H1 (cell line): ENCODE data around the gene CLDN6. TPM values are rescaled to one million over a fixed set of nuclear protein-coding genes. Genes with fewer than 3 reads are reported as not detected.

Experiments used
- CTCF ChIA-PET: fragments of 300-600 bp; sonication (Branson Sonifier 250); formaldehyde crosslinking; loops from one replicate; lab custom pipeline; 2021; ENCODE audit not compliant: partially characterized antibody; lab: Charles Lee
- POLR2A ChIA-PET: fragments of 300-600 bp; sonication (Branson Sonifier 250); formaldehyde crosslinking; loops from one replicate; lab custom pipeline; 2021; ENCODE audit warnings: inconsistent platforms; ENCODE audit not compliant: partially characterized antibody; lab: Charles Lee
- DNase-seq, 2 experiments: peaks; one replicate each; pipeline versions ENCODE4 v3.0.0 to v3.0.0-alpha.2; 2010 to 2022; ENCODE audit warnings: low spot score in 2 of 2, low read depth in 1 of 2, mixed read lengths in 1 of 2
- FAIRE-seq: peaks from 2 replicates; lab custom pipeline; 2011; peaks lifted over from hg19 to GRCh38; lab: Jason Lieb, UNC
- H2AFZ ChIP-seq: 2 replicates; pipeline ENCODE4 v1.8.1; 2012; ENCODE audit warnings: low read length, inconsistent platforms
- H2AK5ac ChIP-seq: 2 replicates; pipeline ENCODE4 v1.6.1; 2013; ENCODE audit warnings: low read depth, low read length
- H2BK120ac ChIP-seq: replicated peaks from 2 replicates; pipeline ENCODE3; 2013; ENCODE audit warnings: low read depth, low read length, inconsistent platforms
- H2BK12ac ChIP-seq: 2 replicates; pipeline ENCODE4 v1.6.1; 2013; ENCODE audit warnings: low read depth, low read length
- H2BK15ac ChIP-seq: 2 replicates; pipeline ENCODE4 v1.6.1; 2013; ENCODE audit warnings: low read length
- H2BK20ac ChIP-seq: 2 replicates; pipeline ENCODE4 v1.6.1; 2013; ENCODE audit warnings: low read length
- H2BK5ac ChIP-seq: 2 replicates; pipeline ENCODE4 v1.6.1; 2013; ENCODE audit warnings: low read depth, low read length
- H3K14ac ChIP-seq: 2 replicates; pipeline ENCODE4 v1.6.1; 2013; ENCODE audit warnings: inconsistent platforms; ENCODE audit not compliant: insufficient read length
- H3K18ac ChIP-seq: 2 replicates; pipeline ENCODE4 v1.6.1; 2013; ENCODE audit warnings: low read length; ENCODE audit errors: extremely low read depth
- H3K23ac ChIP-seq: 2 replicates; pipeline ENCODE4 v1.6.1; 2013; ENCODE audit warnings: inconsistent platforms; ENCODE audit not compliant: insufficient read length
- H3K23me2 ChIP-seq: 2 replicates; pipeline ENCODE4 v1.6.1; 2013; ENCODE audit warnings: low read depth, low read length
- H3K27ac ChIP-seq: 2 replicates; pipeline ENCODE4 v1.6.1; 2011; ENCODE audit warnings: low read depth, low read length, inconsistent platforms
- H3K27me3 ChIP-seq, 4 experiments: replicated peaks in 1 of 4; 1 replicate in 1 of 4; 2 replicates in 3 of 4; pipeline versions ENCODE4 v1.6.1 to v1.8.1; 2011 to 2013; ENCODE audit warnings: low read length in 3 of 4, mild to moderate bottlenecking in 3 of 4, inconsistent platforms in 2 of 4, mixed read lengths in 2 of 4, moderate library complexity in 1 of 4; ENCODE audit not compliant: control insufficient read depth in 3 of 4, insufficient read depth in 3 of 4; ENCODE audit errors: extremely low read depth in 1 of 4
- H3K36me3 ChIP-seq, 4 experiments: 2 replicates each; pipeline versions ENCODE4 v1.6.1 to v1.8.1; 2011 to 2013; ENCODE audit warnings: mild to moderate bottlenecking in 4 of 4, low read length in 3 of 4, moderate library complexity in 2 of 4, control low read depth in 1 of 4, inconsistent platforms in 1 of 4; ENCODE audit not compliant: insufficient read depth in 4 of 4, control insufficient read depth in 2 of 4
- H3K4ac ChIP-seq: replicated peaks from 2 replicates; pipeline ENCODE3; 2013; ENCODE audit warnings: low read length, low read depth, mixed read lengths, inconsistent platforms; ENCODE audit not compliant: insufficient read length
- H3K4me1 ChIP-seq, 4 experiments: replicated peaks in 1 of 4; 1 replicate in 1 of 4; 2 replicates in 3 of 4; pipeline versions ENCODE4 v1.6.1 to v1.8.1; 2011 to 2013; ENCODE audit warnings: low read length in 3 of 4, inconsistent platforms in 2 of 4, mixed read lengths in 1 of 4; ENCODE audit not compliant: insufficient read depth in 4 of 4, control insufficient read depth in 3 of 4
- H3K4me2 ChIP-seq, 2 experiments: 2 replicates each; pipeline versions ENCODE4 v1.6.1 to v1.8.1; 2011 to 2013; ENCODE audit warnings: low read depth in 2 of 2, low read length in 2 of 2, control low read depth in 1 of 2, inconsistent platforms in 1 of 2, mild to moderate bottlenecking in 1 of 2; ENCODE audit not compliant: insufficient read depth in 1 of 2
- H3K4me3 ChIP-seq, 4 experiments: fragments of 200-600, 300-600 bp in 1 of 4; sonication (generic), shearing (Covaris generic), sonication (Bioruptor Twin) in 1 of 4; 2 replicates each; pipeline versions ENCODE4 v1.5.1 to v1.8.1; 2011 to 2016; ENCODE audit warnings: low read length in 4 of 4, low read depth in 3 of 4, control low read depth in 2 of 4, inconsistent platforms in 2 of 4, mild to moderate bottlenecking in 2 of 4, mixed read lengths in 1 of 4, moderate library complexity in 1 of 4; ENCODE audit not compliant: insufficient read depth in 2 of 4; ENCODE audit errors: extremely low read depth in 1 of 4
- H3K56ac ChIP-seq: replicated peaks from 2 replicates; pipeline ENCODE3; 2013; ENCODE audit warnings: low read depth, mild to moderate bottlenecking, mixed read lengths, low read length, inconsistent platforms; ENCODE audit not compliant: insufficient read length
- H3K79me1 ChIP-seq: 2 replicates; pipeline ENCODE4 v1.6.1; 2013; ENCODE audit warnings: low read depth, low read length, control low read depth
- H3K79me2 ChIP-seq, 2 experiments: 2 replicates each; pipeline versions ENCODE4 v1.6.1 to v1.8.1; 2012 to 2013; ENCODE audit warnings: low read length in 2 of 2, mild to moderate bottlenecking in 2 of 2, inconsistent platforms in 1 of 2; ENCODE audit not compliant: insufficient read depth in 2 of 2, control insufficient read depth in 1 of 2
- H3K9ac ChIP-seq, 4 experiments: replicated peaks in 1 of 4; 1 replicate in 1 of 4; 2 replicates in 3 of 4; pipeline versions ENCODE4 v1.6.1 to v1.8.1; 2011 to 2013; ENCODE audit warnings: low read depth in 3 of 4, low read length in 3 of 4, control low read depth in 2 of 4, mild to moderate bottlenecking in 2 of 4, moderate library complexity in 2 of 4, inconsistent platforms in 1 of 4; ENCODE audit errors: extremely low read depth in 1 of 4
- H3K9me3 ChIP-seq, 2 experiments: 2 replicates each; pipeline versions ENCODE4 v1.6.1 to v1.8.1; 2012 to 2013; ENCODE audit warnings: mild to moderate bottlenecking in 2 of 2, moderate library complexity in 2 of 2, control low read depth in 1 of 2, inconsistent platforms in 1 of 2, low read depth in 1 of 2, low read length in 1 of 2, mixed read lengths in 1 of 2; ENCODE audit not compliant: insufficient read depth in 2 of 2
- H4K20me1 ChIP-seq, 2 experiments: replicated peaks in 1 of 2; 2 replicates each; pipeline versions ENCODE3 to v1.8.1; 2011 to 2013; ENCODE audit warnings: inconsistent platforms in 2 of 2, low read length in 2 of 2, mild to moderate bottlenecking in 1 of 2; ENCODE audit not compliant: insufficient read depth in 2 of 2, control insufficient read depth in 1 of 2
- H4K5ac ChIP-seq: 2 replicates; pipeline ENCODE4 v1.6.1; 2013; ENCODE audit warnings: low read length, low read depth, mixed read lengths, inconsistent platforms; ENCODE audit not compliant: insufficient read length
- H4K8ac ChIP-seq: 2 replicates; pipeline ENCODE4 v1.8.0; 2013; ENCODE audit warnings: mild to moderate bottlenecking, moderate library complexity, low read length, inconsistent platforms; ENCODE audit not compliant: insufficient read depth; ENCODE audit errors: extremely low read depth
- H4K91ac ChIP-seq: replicated peaks from 2 replicates; pipeline ENCODE3; 2013; ENCODE audit warnings: low read length, mixed read lengths, inconsistent platforms; ENCODE audit not compliant: insufficient read length
- ASH2L ChIP-seq: fragments of 200-600, 300-600 bp; sonication (generic); IDR thresholded peaks from one replicate; pipeline ENCODE4 v1.7.1; 2017; ENCODE audit warnings: low read length
- ATF3 ChIP-seq: IDR thresholded peaks from 2 replicates; pipeline ENCODE4 v1.6.1; 2011; ENCODE audit warnings: low read depth, mild to moderate bottlenecking, low read length; ENCODE audit not compliant: insufficient read depth
- BACH1 ChIP-seq: IDR thresholded peaks from 2 replicates; pipeline ENCODE4 v1.6.1; 2012; ENCODE audit warnings: low read length, improper control_type of control experiment
- CBX8 ChIP-seq: fragments of 300-800, 300-1000 bp; sonication (generic); IDR thresholded peaks from 2 replicates; pipeline ENCODE4 v1.7.1; 2016; ENCODE audit warnings: low read depth, low read length, borderline replicate concordance
- CEBPB ChIP-seq: IDR thresholded peaks from 2 replicates; pipeline ENCODE4 v1.6.1; 2012; ENCODE audit warnings: low read depth, low read length
- CREB1 ChIP-seq: IDR thresholded peaks from 2 replicates; pipeline ENCODE4 v1.6.1; 2012; ENCODE audit warnings: inconsistent platforms
- MAX ChIP-seq: IDR thresholded peaks from 2 replicates; pipeline ENCODE4 v1.6.1; 2012; ENCODE audit warnings: inconsistent platforms
- SIN3A ChIP-seq, 2 experiments: IDR thresholded peaks in 1 of 2; conservative IDR thresholded peaks in 1 of 2; 2 replicates each; pipeline ENCODE4 v1.6.1; 2011 to 2012; ENCODE audit warnings: low read length in 2 of 2, improper control_type of control experiment in 1 of 2, low read depth in 1 of 2, mild to moderate bottlenecking in 1 of 2
- SP2 ChIP-seq: IDR thresholded peaks from 2 replicates; pipeline ENCODE4 v1.6.1; 2012; ENCODE audit warnings: mild to moderate bottlenecking, low read length, inconsistent platforms
- TAF1 ChIP-seq: IDR thresholded peaks from 2 replicates; pipeline ENCODE4 v1.6.1; 2011; ENCODE audit warnings: mild to moderate bottlenecking, low read depth, low read length
- TBP ChIP-seq: IDR thresholded peaks from 2 replicates; pipeline ENCODE4 v1.6.1; 2011; ENCODE audit warnings: low read depth, low read length, improper control_type of control experiment
- TEAD4 ChIP-seq: IDR thresholded peaks from 2 replicates; pipeline ENCODE4 v1.6.1; 2012; ENCODE audit warnings: low read depth, low read length, inconsistent platforms, mixed read lengths
- WGBS, 2 experiments: shearing (Covaris generic) in 1 of 2; methylation state at CpG; one replicate each; pipeline versions ENCODE4 v1.1.6 to v1.1.7; 2013 to 2015; ENCODE audit warnings: low lambda C conversion rate in 2 of 2, mixed read lengths in 2 of 2, inconsistent platforms in 1 of 2, low coverage in 1 of 2, missing lambda C conversion rate in 1 of 2; ENCODE audit not compliant: insufficient replicate concordance in 2 of 2, insufficient coverage in 1 of 2, insufficient read length in 1 of 2; ENCODE audit errors: extremely low coverage in 1 of 2, missing lambda C conversion rate in 1 of 2; 5-methylcytosine and 5-hydroxymethylcytosine counted together
- polyA plus RNA-seq, 7 experiments: library from polyadenylated mRNA; depleted of rRNA in 3 of 7; stranded (reverse) in 5 of 7; unstranded in 2 of 7; fragments of >200 nt in 5 of 7; fragments of 200-250 nt in 2 of 7; gene quantifications; 1 replicate in 5 of 7; 2 replicates in 1 of 7; 4 replicates in 1 of 7; pipeline versions ENCODE4 v1.2.1 to v1.2.3, GENCODE V29; 2011 to 2013; ENCODE audit warnings: missing spikeins in 2 of 7, mixed read lengths in 2 of 7
- total RNA-seq: library from RNA; stranded (reverse); fragmentation: NEBNext Ultra II Directional; extraction: Animal tissue kit (Norgen Biotek cat#: 25700); gene quantifications from 2 replicates; pipeline ENCODE4 v1.2.1, GENCODE V29; 2021

The CLDN6 gene
- total and polyA plus RNA-seq, 2 of the 8 experiments (the other 6 are each of a cell fraction or from before 2014, with no cell fraction given), result 747 to 1,115 TPM

GRCh38 chr16:3022208-3022683, 4.3 kb upstream of the CLDN6 start:
- Histone ChIP-seq H2BK15ac (peak overlapping the region; percentile 31; the same call in 1 of the 2 replicates), H2AK5ac (peak overlapping the region; percentile 94; the same call in 1 of the 2 replicates), H3K9me3 (no peaks in the 10 kb centered on the region), H3K56ac (no peak overlapping the region), H3K4me2 (peak overlapping the region; percentile 83 to 88), H3K4me3 (peak overlapping the region; percentile 74 to 97 (median 94)), H2BK120ac (no peak overlapping the region), H2BK20ac (0 out of 2 replicates have a peak overlapping the region, but pooled peaks have one; percentile 61), H4K91ac (peak overlapping the region; percentile 12), H3K9ac (peak overlapping the region in 3 of 4 experiments; percentile 13 to 89 (median 45); a peak in 5 of 7 replicates), H3K14ac (no peak overlapping the region), H3K23me2 (peaks cover 20% of the 10 kb centered on the region; the same call in 1 of the 2 replicates), H3K4ac (no peak overlapping the region), H3K36me3 (peaks cover 0 to 18% (median 10%) of the 10 kb centered on the region in 4 experiments; a peak in 7 of 8 replicates), H3K79me2 (peaks cover 3 to 8% of the 10 kb centered on the region in 2 experiments), H4K5ac (no peak overlapping the region), H2BK12ac (peak overlapping the region; percentile 96), H3K27ac (peak overlapping the region; percentile 94), H4K8ac (peak overlapping the region; percentile 71), H2BK5ac (peak overlapping the region; percentile 97), H3K79me1 (no peaks in the 10 kb centered on the region), H3K18ac (peak overlapping the region; percentile 85), H3K4me1 (peaks cover 0 to 20% (median 18%) of the 10 kb centered on the region in 4 experiments; a peak in 6 of 7 replicates), H3K23ac (no peak overlapping the region), H4K20me1 (peaks cover 5 to 22% of the 10 kb centered on the region in 2 experiments), H3K27me3 (no peaks in the 10 kb centered on the region), H2AFZ (no peak overlapping the region)
- FAIRE-seq (no peak), DNase-seq (peak in 1 of 2 experiments; percentile 79)
- WGBS, 2 experiments, result 10% methylated on average over 8 of the region's 8 CpGs; no CpG with 5 or more reads in 1 of the 2 experiments
- ChIA-PET POLR2A (interaction anchor here (0.8 to 35.7 kb wide), 15 partner anchors 5 to 142 kb away, joined by 3 to 1808 read pairs (median 11); partner anchors contain the start of genes BICDL2, CLDN6, CLDN9 and HCFC1R1), CTCF (interaction anchor here (1.3 to 23.8 kb wide), 11 partner anchors 8 to 104 kb away, joined by 3 to 639 read pairs (median 6); partner anchors contain the start of genes CLDN9 and ZSCAN10)
- no peak for TF ChIP-seq CEBPB
- TF ChIP-seq CREB1, result no peak
- no peak for TF ChIP-seq MAX
- peak; percentile 67 for TF ChIP-seq TAF1
- no peak for TF ChIP-seq ASH2L
- peak; percentile 61 for TF ChIP-seq ATF3
- TF ChIP-seq CBX8, result no peak
- TF ChIP-seq TBP, result peak; percentile 32; the same call in 1 of the 2 replicates
- TF ChIP-seq SIN3A (conservative IDR thresholded peaks at IDR 0.05 in 1 of 2, IDR thresholded peaks at IDR 0.05 in 1 of 2; ENCODE audit: low read depth in 1 of 2, low read length in 2 of 2), result 0 out of 4 replicates have a peak, but pooled peaks of 1 of the 2 experiments have one; percentile 14
- peak; percentile 70; the same call in 1 of the 2 replicates for TF ChIP-seq TEAD4
- TF ChIP-seq BACH1, result no peak
- TF ChIP-seq SP2, result no peak
